NCI-H1048 (cell line): ENCODE results near the gene PRKG2.

ENCODE experiments used
- DNase-seq: peaks from one replicate; lab custom pipeline; 2025; lab: John Stamatoyannopoulos, UW

Gene PRKG2

DNA sequence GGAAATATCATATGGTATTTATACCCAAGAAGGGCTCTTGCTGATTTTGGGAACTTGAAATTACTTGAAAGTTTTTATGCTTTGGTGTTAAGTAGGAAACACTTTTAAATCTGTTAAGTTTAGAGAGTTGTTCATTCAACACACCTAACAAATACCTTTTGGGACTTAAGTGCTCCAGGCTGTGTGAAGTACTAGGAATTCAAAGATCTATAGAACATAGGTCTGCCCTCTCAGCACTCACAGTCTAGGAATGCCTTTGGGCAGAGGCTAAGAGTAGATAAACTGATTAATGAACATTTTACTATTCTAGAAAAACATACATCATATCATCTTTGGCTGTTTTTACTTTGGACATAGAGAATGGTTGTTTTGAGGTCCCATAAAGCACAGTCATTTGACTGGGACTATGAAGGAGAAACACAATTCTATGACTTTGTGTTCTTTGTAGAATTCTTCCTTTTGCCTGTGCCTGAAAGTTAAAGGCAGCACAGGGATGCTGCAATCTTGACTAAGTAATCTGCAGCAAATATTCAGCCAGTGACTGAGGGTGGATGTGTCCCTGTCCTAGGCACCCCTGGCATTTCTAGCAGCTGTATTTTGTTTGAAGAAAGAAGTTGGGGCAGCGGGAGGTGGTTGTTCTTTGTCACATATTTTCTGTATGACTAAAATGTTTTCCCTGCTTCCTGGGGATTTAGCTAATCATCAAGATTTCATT lies 176.2 kb downstream of the PRKG2 start:
- DNase-seq: no peak
